Tibial artery (tissue), 4 donors: ENCODE measurements around the gene HPN.

Experiments
- DNase-seq, 2 donors: peaks; one replicate each; pipeline ENCODE4 v3.0.0-alpha.2; 2019
- H3K27ac ChIP-seq, 2 donors: fragments of 200-600 bp; sonication (generic) in 1 of 2; 1 replicate in 1 of 2; 2 replicates in 1 of 2; pipeline ENCODE4 v1.5.1; 2018 to 2019; ENCODE audit warnings: mild to moderate bottlenecking in 1 of 2
- H3K27me3 ChIP-seq, 2 donors: fragments of 200-600 bp; sonication (generic) in 1 of 2; one replicate each; pipeline versions ENCODE4 v1.5.1 to v1.6.0; 2016 to 2019
- H3K36me3 ChIP-seq, 3 donors: fragments of 200-600 bp; sonication (generic) in 2 of 3; one replicate each; pipeline ENCODE4 v1.5.1; 2016 to 2019; ENCODE audit warnings: mild to moderate bottlenecking in 2 of 3
- H3K4me1 ChIP-seq, 4 donors: fragments of 200-600 bp; sonication (generic) in 2 of 4; 1 replicate in 3 of 4; 2 replicates in 1 of 4; pipeline ENCODE4 v1.5.1; 2016 to 2019
- H3K4me3 ChIP-seq, 2 donors: fragments of 200-600 bp; sonication (generic) in 1 of 2; 1 replicate in 1 of 2; 2 replicates in 1 of 2; pipeline ENCODE4 v1.5.1; 2018 to 2019; ENCODE audit warnings: mild to moderate bottlenecking in 2 of 2
- H3K9me3 ChIP-seq, 3 donors: fragments of 200-600 bp; sonication (generic) in 1 of 3; one replicate each; pipeline ENCODE4 v1.5.1; 2016 to 2019
- CTCF ChIP-seq, 2 experiments: fragments of 200-600 bp in 1 of 2; fragments of 450-650 bp in 1 of 2; IDR thresholded peaks; one replicate each; pipeline ENCODE4 v1.5.1; 2017 to 2019; ENCODE audit warnings: antibody characterized with exemption in 2 of 2, mild to moderate bottlenecking in 1 of 2, moderate library complexity in 1 of 2
- intact Hi-C: fragments of 100-400 bp; cut with DNase I; formaldehyde crosslinking; loops from one replicate; pipeline ENCODE4 v1.15.0; 2023; ENCODE audit warnings: low total_unique reads

Gene HPN

GRCh38 chr19:35037716-35038622, 3.6 kb upstream of the HPN start:
- Histone ChIP-seq H3K4me3 (no peak overlapping the region), H3K27ac (no peak overlapping the region), H3K9me3 (no peaks in the 10 kb centered on the region), H3K36me3 (peaks cover 0 to 12% (median 8%) of the 10 kb centered on the region in 3 donors), H3K4me1 (peaks cover 4 to 28% (median 25%) of the 10 kb centered on the region in 4 donors), H3K27me3 (peaks cover 0 to 36% of the 10 kb centered on the region in 2 donors)
- intact Hi-C loops: no loop called here
- TF ChIP-seq CTCF (IDR thresholded peaks at IDR 0.05): no peak
- peak in 1 of 2 donors; percentile 56 for DNase-seq

- H3K4me1 ChIP-seq: peaks cover 4 to 28% (median 25%) of the 10 kb centered on the region in 4 donors
- TF ChIP-seq CTCF (IDR thresholded peaks at IDR 0.05): no peak
- no peak overlapping the region for H3K4me3 ChIP-seq
- H3K27ac ChIP-seq: no peak overlapping the region
- H3K36me3 ChIP-seq: peaks cover 0 to 6% (median 0%) of the 10 kb centered on the region in 3 donors
- H3K27me3 ChIP-seq: peaks cover 0 to 44% of the 10 kb centered on the region in 2 donors
- intact Hi-C loops: no loop called here
- DNase-seq: no peak
- H3K9me3 ChIP-seq: no peaks in the 10 kb centered on the region
Measured at GRCh38 chr19:35038623-35039512, 2.7 kb upstream of the HPN start.

- no peak for DNase-seq
- Histone ChIP-seq H3K27me3 (peaks cover 0 to 50% of the 10 kb centered on the region in 2 donors), H3K4me1 (peaks cover 4 to 28% (median 25%) of the 10 kb centered on the region in 4 donors), H3K36me3 (no peaks in the 10 kb centered on the region), H3K4me3 (peak overlapping the region in 1 of 2 donors; percentile 26), H3K27ac (peak overlapping the region in 1 of 2 donors; percentile 30), H3K9me3 (no peaks in the 10 kb centered on the region)
- intact Hi-C loops: no loop called here
- no peak for TF ChIP-seq CTCF (IDR thresholded peaks at IDR 0.05)
Measured at GRCh38 chr19:35039881-35040825, 1.4 kb upstream of the HPN start.

- intact Hi-C loops: no loop called here
- peak overlapping the region in 1 of 2 donors; percentile 26 for H3K4me3 ChIP-seq
- H3K4me1 ChIP-seq: peaks cover 4 to 28% (median 25%) of the 10 kb centered on the region in 4 donors
- H3K27ac ChIP-seq: peak overlapping the region in 1 of 2 donors; percentile 30
- H3K9me3 ChIP-seq: no peaks in the 10 kb centered on the region
- H3K36me3 ChIP-seq: no peaks in the 10 kb centered on the region
- no peak for TF ChIP-seq CTCF (IDR thresholded peaks at IDR 0.05)
- DNase-seq: peak; percentile 89 to 93
- peaks cover 0 to 50% of the 10 kb centered on the region in 2 donors for H3K27me3 ChIP-seq
Measured at GRCh38 chr19:35040826-35041547, 534 bp upstream of the HPN start.
